GM10847 (cell line): ENCODE results near the gene KIF2A.

Experiments used
- POLR2A ChIP-seq: IDR thresholded peaks from 2 replicates; pipeline ENCODE4 v1.6.1; 2011; ENCODE audit not compliant: insufficient read length; ENCODE audit errors: extremely low read depth

The KIF2A gene

DNA sequence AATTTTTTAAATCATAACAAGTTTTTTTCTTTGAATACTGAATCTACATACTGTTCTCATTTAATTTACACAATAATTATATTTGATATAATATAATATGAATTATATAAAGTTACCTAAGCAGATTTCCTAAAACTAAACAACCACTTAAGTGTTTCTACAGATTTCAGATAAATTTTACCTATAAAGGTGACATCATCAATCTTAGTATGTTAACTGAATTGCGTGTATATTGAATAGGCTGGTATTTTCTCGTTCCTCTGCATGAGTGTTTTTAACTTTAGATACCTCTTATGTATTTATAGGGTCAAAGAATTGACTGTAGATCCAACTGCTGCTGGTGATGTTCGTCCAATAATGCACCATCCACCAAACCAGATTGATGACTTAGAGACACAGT is 67.4 kb downstream of the KIF2A start:
- no peak for TF ChIP-seq POLR2A

- no peak for TF ChIP-seq POLR2A
Measured at GRCh38 chr5:62374090-62374489, 68.1 kb downstream of the KIF2A start.

- no peak for TF ChIP-seq POLR2A
Measured at GRCh38 chr5:62375627-62376026, 69.6 kb downstream of the KIF2A start.

DNA sequence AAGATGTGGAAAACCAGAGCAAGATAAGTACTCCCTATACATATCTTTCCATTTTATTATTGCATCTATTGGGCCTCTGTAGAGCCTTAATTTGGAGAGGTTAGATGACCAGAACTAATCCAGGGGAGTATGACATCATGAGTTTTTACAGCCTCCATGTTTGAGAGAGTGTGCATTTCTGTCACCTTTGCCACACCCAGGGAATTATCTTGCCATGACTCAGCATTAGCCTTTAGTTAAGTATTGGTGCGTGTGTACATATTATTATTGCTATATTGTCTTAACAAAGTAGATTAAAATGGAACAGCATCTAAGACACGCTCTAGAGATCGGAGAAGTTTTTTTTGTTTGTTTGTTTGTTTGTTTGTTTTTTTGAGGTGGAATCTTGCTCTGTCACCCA is 70.1 kb downstream of the KIF2A start:
- TF ChIP-seq POLR2A: no peak

DNA sequence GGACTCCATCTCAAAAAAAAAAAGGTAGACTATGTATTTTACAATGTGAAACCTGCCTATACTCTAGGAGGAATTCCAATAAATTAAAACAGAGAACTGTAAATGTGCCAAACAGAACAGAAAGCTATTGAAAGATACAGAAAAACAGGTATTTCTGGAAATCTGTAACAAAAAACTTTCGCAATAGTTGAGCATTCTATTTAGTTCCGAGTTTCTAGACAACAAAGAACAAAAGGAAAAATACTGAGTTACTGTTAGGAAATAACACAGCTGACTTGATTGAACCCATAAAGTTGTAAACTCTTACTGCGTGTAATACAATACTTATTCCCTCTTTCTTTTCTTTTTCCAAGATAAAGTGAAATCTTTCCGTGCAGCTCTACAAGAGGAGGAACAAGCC is 79.1 kb downstream of the KIF2A start:
- TF ChIP-seq POLR2A: no peak

- no peak for TF ChIP-seq POLR2A
Measured at GRCh38 chr5:62385816-62386400, 79.9 kb downstream of the KIF2A start.

DNA sequence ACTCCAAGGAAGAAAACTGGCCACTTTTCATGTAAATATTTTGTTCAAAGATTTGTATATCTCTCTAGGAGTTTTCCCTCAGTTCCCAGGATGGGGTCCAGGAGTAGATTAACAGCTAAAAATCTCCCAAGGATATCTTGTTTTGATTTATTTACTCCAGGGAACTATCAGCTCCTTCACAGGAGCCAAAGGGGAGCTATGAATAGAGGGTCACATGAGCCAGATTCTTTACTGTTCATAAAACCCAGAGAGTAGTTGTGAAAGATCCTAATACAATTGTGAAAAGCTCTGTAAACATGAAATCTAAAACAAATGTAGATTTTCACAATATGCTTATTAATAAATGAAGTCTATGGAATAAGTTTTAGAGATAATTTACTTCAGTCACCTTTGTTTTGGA is 80.8 kb downstream of the KIF2A start:
- no peak for TF ChIP-seq POLR2A

DNA sequence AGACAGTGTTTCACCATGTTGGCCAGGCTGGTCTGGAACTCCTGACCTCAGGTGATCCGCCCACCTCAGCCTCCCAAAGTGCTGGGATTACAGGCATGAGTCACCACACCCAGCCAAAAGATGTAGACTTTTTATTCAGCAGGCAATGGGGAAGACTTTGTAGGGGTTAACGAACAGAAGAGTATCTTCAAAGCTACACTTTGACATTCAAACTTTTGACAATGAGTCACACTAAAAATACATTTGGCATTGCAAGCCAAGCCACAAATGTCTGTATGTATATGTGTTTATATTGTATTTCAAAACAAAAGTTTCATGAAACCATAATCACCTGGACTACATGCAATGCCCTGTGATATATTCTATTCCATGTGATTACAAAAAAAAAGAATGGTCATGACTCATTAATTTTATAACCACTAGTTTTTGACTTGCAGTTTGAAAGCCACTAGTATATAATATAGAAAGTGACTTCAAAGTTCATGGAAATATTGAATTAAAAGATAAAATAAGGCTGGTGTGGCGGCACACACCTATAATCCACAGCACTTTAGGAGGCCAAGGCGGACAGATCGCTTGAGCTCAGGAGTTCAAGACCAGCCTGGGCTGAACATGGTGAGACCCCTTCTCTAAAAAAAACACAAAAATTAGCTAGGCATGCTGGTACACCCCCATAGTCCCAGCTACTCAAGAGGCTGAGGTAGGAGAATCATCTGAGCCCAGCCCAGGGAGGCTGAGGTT is 89.4 kb downstream of the KIF2A start:
- no peak for TF ChIP-seq POLR2A

DNA sequence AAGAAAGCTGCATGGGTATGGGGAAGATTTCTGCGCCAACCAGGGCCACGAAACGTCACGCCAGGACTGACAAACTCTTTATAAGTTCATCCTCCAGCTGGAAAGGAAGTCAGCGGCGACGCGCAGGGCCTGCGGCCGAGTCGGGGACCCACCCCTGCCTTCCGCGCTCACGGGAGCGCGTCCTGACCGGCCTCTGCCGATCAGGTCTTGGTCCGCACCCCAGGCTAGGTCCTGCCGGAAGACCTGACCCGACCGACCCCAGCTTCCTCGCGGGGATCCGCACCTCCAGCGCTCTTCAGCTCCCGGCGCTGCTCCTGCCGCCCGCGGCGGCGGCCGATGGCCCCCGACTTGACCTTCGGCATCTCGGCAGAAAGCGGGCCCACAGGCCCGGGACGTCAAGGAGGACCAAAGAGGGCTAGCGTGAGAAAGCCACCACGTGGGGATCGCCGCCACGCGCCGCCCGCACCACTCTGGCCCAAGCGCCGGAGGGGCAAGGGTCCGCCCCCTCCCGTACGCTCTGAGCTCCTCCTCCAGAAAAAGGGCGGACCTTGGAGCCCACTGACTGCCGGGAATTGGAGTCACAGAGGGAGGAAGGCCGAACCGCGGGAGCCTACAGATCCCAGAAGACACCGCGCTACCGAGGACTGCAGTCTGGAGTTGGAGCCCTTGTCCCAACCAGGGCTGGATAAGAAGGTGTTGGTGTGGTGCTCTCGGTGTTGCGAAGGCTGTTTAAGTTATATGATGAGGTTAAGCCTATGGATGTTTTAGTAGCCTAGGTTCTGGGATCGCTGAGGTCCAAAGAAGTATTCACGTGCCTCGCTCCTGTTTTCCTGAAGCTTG is 97.6 kb downstream of the KIF2A start, which contains the start of gene DIMT1:
TSS of gene DIMT1 (minus strand) at position 495 of the 840 bp plus-strand sequence. CDS start at position 362, 133 bp downstream.
- peak; percentile 81 for TF ChIP-seq POLR2A

- peak; percentile 82 for TF ChIP-seq POLR2A
Measured at GRCh38 chr5:62412549-62413329, 106.7 kb downstream of the KIF2A start, which contains the start of gene IPO11. Gene IPO11, plus strand, starts transcription at chr5:62412763. Its CDS starts 24,517 bp downstream, at chr5:62437280.

GRCh38 chr5:62413711-62414110 is 107.7 kb downstream of the KIF2A start:
- TF ChIP-seq POLR2A: no peak

- no peak for TF ChIP-seq POLR2A
Measured at GRCh38 chr5:62418462-62419076, 112.6 kb downstream of the KIF2A start.

GRCh38 chr5:62419609-62420008 is 113.6 kb downstream of the KIF2A start:
- TF ChIP-seq POLR2A: no peak

GRCh38 chr5:62421414-62421813 is 115.4 kb downstream of the KIF2A start:
- no peak for TF ChIP-seq POLR2A

- no peak for TF ChIP-seq POLR2A
Measured at GRCh38 chr5:62424763-62425162, 118.8 kb downstream of the KIF2A start.
